SJCRH30 (cell line): ENCODE data around the gene RAP1A. TPM values are rescaled to one million over a fixed set of nuclear protein-coding genes. Genes with fewer than 3 reads are reported as not detected.

Experiments used
- DNase-seq, 2 experiments: peaks; one replicate each; pipeline ENCODE4 v3.0.0-alpha.2; 2015 to 2020
- H3K27ac ChIP-seq: fragments of 250-450 bp; sonication (Bioruptor Pico); 2 replicates; pipeline ENCODE4 v1.5.1; 2020; ENCODE audit warnings: mild to moderate bottlenecking, moderate library complexity
- H3K27me3 ChIP-seq: fragments of 250-450 bp; sonication (Bioruptor Pico); 2 replicates; pipeline ENCODE4 v1.5.1; 2020; ENCODE audit warnings: mild to moderate bottlenecking, moderate library complexity
- H3K36me3 ChIP-seq: fragments of 250-450 bp; sonication (Bioruptor Pico); 2 replicates; pipeline ENCODE4 v1.5.1; 2020; ENCODE audit warnings: mild to moderate bottlenecking, moderate library complexity
- H3K4me1 ChIP-seq: fragments of 250-450 bp; sonication (Bioruptor Pico); 2 replicates; pipeline ENCODE4 v1.5.1; 2020; ENCODE audit warnings: mild to moderate bottlenecking, moderate library complexity
- H3K4me3 ChIP-seq: fragments of 250-450 bp; sonication (Bioruptor Pico); 2 replicates; pipeline ENCODE4 v1.5.1; 2020; ENCODE audit warnings: mild to moderate bottlenecking, moderate library complexity
- H3K9me3 ChIP-seq: fragments of 250-450 bp; sonication (Bioruptor Pico); replicated peaks from 2 replicates; pipeline ENCODE4 v1.5.1; 2020; ENCODE audit warnings: mild to moderate bottlenecking, moderate library complexity
- total RNA-seq: library from RNA; depleted of rRNA; stranded (reverse); fragments of >200 nt; shearing (Covaris generic); gene quantifications from 2 replicates; pipeline ENCODE4 v1.2.3, GENCODE V29; 2014

RAP1A gene
- total RNA-seq, 1 experiment from 2014 or later, result 39.0 TPM

- no peak overlapping the region for H3K27ac ChIP-seq
- no peaks in the 10 kb centered on the region for H3K36me3 ChIP-seq
- H3K4me3 ChIP-seq, result no peak overlapping the region
- no peaks in the 10 kb centered on the region for H3K4me1 ChIP-seq
- no peaks in the 10 kb centered on the region for H3K27me3 ChIP-seq
- no peaks in the 10 kb centered on the region for H3K9me3 ChIP-seq
- DNase-seq, result no peak
Observed at GRCh38 chr1:111743679-111744101, 124.1 kb downstream of the RAP1A start.

GRCh38 chr1:111745675-111746613 is 126.4 kb downstream of the RAP1A start:
- no peak overlapping the region for H3K27ac ChIP-seq

GRCh38 chr1:111746614-111746999 is 127.0 kb downstream of the RAP1A start:
- Histone ChIP-seq H3K36me3 (no peaks in the 10 kb centered on the region), H3K4me3 (no peak overlapping the region), H3K27ac (no peak overlapping the region), H3K27me3 (no peaks in the 10 kb centered on the region), H3K9me3 (no peaks in the 10 kb centered on the region), H3K4me1 (no peaks in the 10 kb centered on the region)
- no peak for DNase-seq

More at GRCh38 chr1:111745675-111746613, 126.4 kb downstream of the RAP1A start:
- H3K36me3 ChIP-seq, result no peaks in the 10 kb centered on the region
- H3K9me3 ChIP-seq, result no peaks in the 10 kb centered on the region
- H3K27me3 ChIP-seq, result no peaks in the 10 kb centered on the region
- DNase-seq, result peak; percentile 41 to 63
- H3K4me1 ChIP-seq, result no peaks in the 10 kb centered on the region
- H3K4me3 ChIP-seq, result no peak overlapping the region

- H3K4me3 ChIP-seq, result no peak overlapping the region
- H3K36me3 ChIP-seq, result no peaks in the 10 kb centered on the region
- H3K27me3 ChIP-seq, result no peaks in the 10 kb centered on the region
- H3K27ac ChIP-seq, result no peak overlapping the region
- H3K4me1 ChIP-seq, result no peaks in the 10 kb centered on the region
- DNase-seq, result peak; percentile 81 to 88
- H3K9me3 ChIP-seq, result no peaks in the 10 kb centered on the region
Observed at GRCh38 chr1:111747282-111747734, 127.7 kb downstream of the RAP1A start.

- H3K4me3 ChIP-seq, result no peak overlapping the region
- no peaks in the 10 kb centered on the region for H3K36me3 ChIP-seq
- no peaks in the 10 kb centered on the region for H3K9me3 ChIP-seq
- no peak for DNase-seq
- no peaks in the 10 kb centered on the region for H3K4me1 ChIP-seq
- no peaks in the 10 kb centered on the region for H3K27me3 ChIP-seq
- no peak overlapping the region for H3K27ac ChIP-seq
Observed at GRCh38 chr1:111747947-111748346, 128.4 kb downstream of the RAP1A start.

GRCh38 chr1:111749628-111750027 is 130.0 kb downstream of the RAP1A start:
- Histone ChIP-seq H3K36me3 (no peaks in the 10 kb centered on the region), H3K9me3 (no peaks in the 10 kb centered on the region), H3K27me3 (no peaks in the 10 kb centered on the region), H3K4me3 (no peak overlapping the region), H3K27ac (no peak overlapping the region), H3K4me1 (peaks cover 4% of the 10 kb centered on the region)
- DNase-seq, result no peak

GRCh38 chr1:111750856-111751255 is 131.3 kb downstream of the RAP1A start:
- DNase-seq, result no peak
- Histone ChIP-seq H3K4me3 (no peak overlapping the region), H3K36me3 (no peaks in the 10 kb centered on the region), H3K9me3 (no peaks in the 10 kb centered on the region), H3K27ac (no peak overlapping the region), H3K27me3 (no peaks in the 10 kb centered on the region), H3K4me1 (peaks cover 5% of the 10 kb centered on the region)

GRCh38 chr1:111751906-111752575 is 132.5 kb downstream of the RAP1A start:
- no peaks in the 10 kb centered on the region for H3K27me3 ChIP-seq

GRCh38 chr1:111754984-111755330 is 135.4 kb downstream of the RAP1A start:
- peak overlapping the region; percentile 85 for H3K27ac ChIP-seq
- H3K4me1 ChIP-seq, result peaks cover 5% of the 10 kb centered on the region
- H3K9me3 ChIP-seq, result no peaks in the 10 kb centered on the region
- H3K36me3 ChIP-seq, result peaks cover 16% of the 10 kb centered on the region
- peak overlapping the region; percentile 98 for H3K4me3 ChIP-seq
- DNase-seq, result peak; percentile 64 to 74
- no peaks in the 10 kb centered on the region for H3K27me3 ChIP-seq

More at GRCh38 chr1:111751906-111752575, 132.5 kb downstream of the RAP1A start:
- no peaks in the 10 kb centered on the region for H3K9me3 ChIP-seq
- no peak overlapping the region for H3K4me3 ChIP-seq
- H3K4me1 ChIP-seq, result peaks cover 5% of the 10 kb centered on the region
- no peak overlapping the region for H3K27ac ChIP-seq
- 0 out of 2 replicates have a peak, but pooled peaks cover under 1% of the 10 kb centered on the region for H3K36me3 ChIP-seq
- no peak for DNase-seq

GRCh38 chr1:111755331-111756123 is 135.9 kb downstream of the RAP1A start, which contains the start of gene DDX20:
Gene DDX20, plus strand, starts transcription at chr1:111755901. Its CDS starts 24 bp downstream, at chr1:111755925.
- Histone ChIP-seq H3K27ac (peak within 1 kb of the TSS; percentile 85), H3K4me3 (peak within 1 kb of the TSS; percentile 98), H3K4me1 (peaks cover 5% of the 10 kb centered on the region), H3K9me3 (no peaks in the 10 kb centered on the region), H3K36me3 (peaks cover 22% of the 10 kb centered on the region), H3K27me3 (no peaks in the 10 kb centered on the region)
- DNase-seq, result peak; percentile 91 to 97

GRCh38 chr1:111756124-111756513 is 136.5 kb downstream of the RAP1A start:
- H3K4me1 ChIP-seq, result peaks cover 5% of the 10 kb centered on the region
- H3K9me3 ChIP-seq, result no peaks in the 10 kb centered on the region
- DNase-seq, result no peak
- peak overlapping the region; percentile 85 for H3K27ac ChIP-seq
- peaks cover 28% of the 10 kb centered on the region for H3K36me3 ChIP-seq
- H3K4me3 ChIP-seq, result peak overlapping the region; percentile 98
- no peaks in the 10 kb centered on the region for H3K27me3 ChIP-seq

GRCh38 chr1:111758373-111758772 is 138.8 kb downstream of the RAP1A start:
- H3K4me3 ChIP-seq, result no peak overlapping the region
- no peak overlapping the region for H3K27ac ChIP-seq
- no peak for DNase-seq
- no peaks in the 10 kb centered on the region for H3K27me3 ChIP-seq
- H3K36me3 ChIP-seq, result peaks cover 46% of the 10 kb centered on the region
- peaks cover 5% of the 10 kb centered on the region for H3K4me1 ChIP-seq
- H3K9me3 ChIP-seq, result no peaks in the 10 kb centered on the region

GRCh38 chr1:111761717-111762116 is 142.1 kb downstream of the RAP1A start:
- H3K27ac ChIP-seq, result no peak overlapping the region

GRCh38 chr1:111762332-111762731 is 142.7 kb downstream of the RAP1A start:
- H3K27ac ChIP-seq, result no peak overlapping the region
- H3K9me3 ChIP-seq, result no peaks in the 10 kb centered on the region
- no peak for DNase-seq
- H3K4me3 ChIP-seq, result no peak overlapping the region
- H3K36me3 ChIP-seq, result peaks cover 75% of the 10 kb centered on the region
- H3K27me3 ChIP-seq, result no peaks in the 10 kb centered on the region
- H3K4me1 ChIP-seq, result no peaks in the 10 kb centered on the region; the same call in 1 of the 2 replicates

More at GRCh38 chr1:111761717-111762116, 142.1 kb downstream of the RAP1A start:
- no peaks in the 10 kb centered on the region for H3K9me3 ChIP-seq
- DNase-seq, result no peak
- H3K27me3 ChIP-seq, result no peaks in the 10 kb centered on the region
- no peak overlapping the region for H3K4me3 ChIP-seq
- H3K4me1 ChIP-seq, result no peaks in the 10 kb centered on the region; the same call in 1 of the 2 replicates
- peaks cover 72% of the 10 kb centered on the region for H3K36me3 ChIP-seq
